Neural crest cell (in vitro differentiated cells): ENCODE data around the gene OGDH. TPM values are rescaled to one million over a fixed set of nuclear protein-coding genes. Genes with fewer than 3 reads are reported as not detected.
A peak's percentile ranks its signal among the peaks of the same experiment; 100 is the strongest.

Experiments used
- DNase-seq: peaks from one replicate; pipeline ENCODE4 v3.0.0; 2021; ENCODE audit warnings: low read depth, mixed read lengths, low spot score
- H3K27ac Mint-ChIP-seq: one replicate; pipeline ENCODE4 v1.8.0; 2021; ENCODE audit warnings: mild to moderate bottlenecking, mixed read lengths; ENCODE audit not compliant: unreplicated experiment
- H3K27me3 Mint-ChIP-seq: 2 replicates; pipeline ENCODE4 v1.8.0; 2021; ENCODE audit warnings: low read depth, mild to moderate bottlenecking, mixed read lengths
- H3K36me3 Mint-ChIP-seq: 2 replicates; pipeline ENCODE4 v1.8.0; 2021; ENCODE audit warnings: low read depth, mild to moderate bottlenecking, mixed read lengths
- H3K4me1 Mint-ChIP-seq: 2 replicates; pipeline ENCODE4 v1.8.0; 2021; ENCODE audit warnings: mixed read lengths
- H3K4me3 Mint-ChIP-seq: one replicate; pipeline ENCODE4 v1.8.0; 2021; ENCODE audit warnings: mild to moderate bottlenecking, mixed read lengths
- H3K9me3 Mint-ChIP-seq: 2 replicates; pipeline ENCODE4 v1.8.0; 2021; ENCODE audit warnings: mixed read lengths
- CTCF ChIP-seq: fragments of 200-600 bp; sonication (generic); conservative IDR thresholded peaks from 2 replicates; pipeline ENCODE4 v1.5.0; 2021; ENCODE audit warnings: antibody characterized with exemption, mild to moderate bottlenecking
- total RNA-seq: library from RNA; stranded (reverse); gene quantifications from 2 replicates; pipeline ENCODE4 v1.2.1, GENCODE V29; 2021

OGDH gene
- total RNA-seq, 1 donor from 2014 or later, result 116 TPM

GRCh38 chr7:44608916-44609648 is 2.7 kb downstream of the OGDH start:
- H3K27ac Mint-ChIP-seq, result no peak overlapping the region
- DNase-seq, result no peak
- peaks cover 28% of the 10 kb centered on the region for H3K4me1 Mint-ChIP-seq
- H3K36me3 Mint-ChIP-seq, result peaks cover 3% of the 10 kb centered on the region
- peaks cover 2% of the 10 kb centered on the region for H3K9me3 Mint-ChIP-seq
- H3K4me3 Mint-ChIP-seq, result peak overlapping the region; percentile 81
- TF ChIP-seq CTCF, result no peak
- peaks cover 7% of the 10 kb centered on the region for H3K27me3 Mint-ChIP-seq

DNA sequence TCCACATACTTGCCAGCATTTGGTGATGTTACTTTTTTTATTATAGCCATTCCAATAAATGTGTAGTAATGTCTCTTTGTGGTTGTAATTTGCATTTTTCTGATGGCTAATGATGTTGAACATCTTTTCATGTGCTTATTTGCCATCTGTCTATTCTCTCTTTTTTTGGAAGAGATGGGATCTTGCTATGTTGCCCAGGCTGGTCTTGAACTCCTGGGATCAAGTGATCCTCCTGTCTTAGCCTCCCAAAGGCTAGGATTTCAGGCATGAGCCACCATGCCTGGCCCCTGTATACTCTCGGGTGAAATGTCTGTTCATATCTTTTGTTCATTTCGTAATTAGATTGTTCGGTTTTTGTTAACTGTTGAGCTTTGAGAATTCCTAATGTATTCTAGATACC is 3.4 kb downstream of the OGDH start:
- peaks cover 33% of the 10 kb centered on the region for H3K4me1 Mint-ChIP-seq
- TF ChIP-seq CTCF, result no peak
- peaks cover 5% of the 10 kb centered on the region for H3K27me3 Mint-ChIP-seq
- no peak for DNase-seq
- H3K4me3 Mint-ChIP-seq, result peak overlapping the region; percentile 55
- H3K9me3 Mint-ChIP-seq, result peaks cover 2% of the 10 kb centered on the region
- no peak overlapping the region for H3K27ac Mint-ChIP-seq
- peaks cover 3% of the 10 kb centered on the region for H3K36me3 Mint-ChIP-seq

DNA sequence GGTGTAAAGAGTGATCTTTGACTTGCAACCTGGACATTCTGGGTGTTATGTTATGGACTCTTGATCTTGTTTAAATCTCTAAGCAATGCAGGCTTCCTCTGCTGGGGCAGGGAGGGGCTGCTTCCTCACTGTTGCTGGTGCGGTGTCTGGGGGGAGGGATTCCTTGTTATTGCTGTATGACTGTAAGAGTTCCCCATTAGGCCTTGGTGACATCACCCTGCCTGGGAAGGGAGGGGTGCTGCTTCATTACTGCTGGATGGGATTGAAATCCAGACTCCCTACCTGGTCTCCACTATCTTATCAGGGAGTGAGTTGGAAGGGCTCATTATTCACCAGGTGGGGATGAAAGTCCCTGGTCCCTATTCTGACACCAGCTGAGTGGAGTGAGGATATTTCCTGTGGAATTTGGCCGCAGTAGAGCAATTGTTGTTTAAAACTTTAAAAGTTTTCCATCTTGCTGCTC is 8.8 kb downstream of the OGDH start:
- H3K9me3 Mint-ChIP-seq, result no peaks in the 10 kb centered on the region
- peaks cover 2% of the 10 kb centered on the region for H3K36me3 Mint-ChIP-seq
- no peak for TF ChIP-seq CTCF

DNA sequence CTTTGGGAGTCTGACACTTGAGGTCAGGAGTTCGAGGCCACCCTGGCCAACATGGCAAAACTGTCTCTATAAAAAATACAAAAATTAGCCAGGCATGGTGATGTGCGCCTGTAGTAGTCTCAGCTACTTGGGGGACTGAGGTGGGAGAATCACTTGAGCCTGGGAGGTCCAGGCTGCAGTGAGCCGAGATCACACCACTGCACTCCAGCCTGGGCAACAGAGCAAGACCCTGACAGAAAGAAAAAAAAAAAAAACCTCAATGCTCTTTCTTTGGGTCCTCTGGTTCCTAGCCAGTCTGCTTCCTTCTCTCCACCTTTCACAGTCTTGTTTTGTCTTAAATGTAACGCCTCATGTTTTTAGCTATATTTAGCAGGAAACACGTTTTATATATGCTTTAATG is 9.4 kb downstream of the OGDH start:
- Mint-ChIP-seq H3K4me1 (peaks cover 19% of the 10 kb centered on the region), H3K27me3 (no peaks in the 10 kb centered on the region), H3K9me3 (no peaks in the 10 kb centered on the region), H3K27ac (no peak overlapping the region), H3K4me3 (no peak overlapping the region), H3K36me3 (peaks cover 2% of the 10 kb centered on the region)
- TF ChIP-seq CTCF, result no peak
- no peak for DNase-seq

More for the DNA sequence above, 8.8 kb downstream of the OGDH start:
- H3K27me3 Mint-ChIP-seq, result no peaks in the 10 kb centered on the region
- no peak overlapping the region for H3K27ac Mint-ChIP-seq
- peaks cover 19% of the 10 kb centered on the region for H3K4me1 Mint-ChIP-seq
- H3K4me3 Mint-ChIP-seq, result no peak overlapping the region
- no peak for DNase-seq

DNA sequence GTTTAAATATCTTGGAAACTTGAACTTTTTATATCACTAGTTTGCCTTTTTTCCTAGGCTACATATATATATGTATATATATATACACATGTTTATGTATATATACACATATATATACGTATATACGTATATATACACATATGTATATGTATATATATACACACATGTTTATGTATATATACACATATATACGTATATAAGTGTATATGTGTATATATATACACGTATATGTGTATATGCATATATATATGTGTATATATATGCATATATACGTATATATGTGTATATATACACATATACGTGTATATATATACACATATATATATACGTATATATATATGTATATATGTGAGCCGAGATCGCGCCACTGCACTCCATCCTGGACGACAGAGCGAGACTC is 10.1 kb downstream of the OGDH start:
- no peak for TF ChIP-seq CTCF
- no peak overlapping the region for H3K4me3 Mint-ChIP-seq
- no peak overlapping the region for H3K27ac Mint-ChIP-seq
- no peaks in the 10 kb centered on the region for H3K9me3 Mint-ChIP-seq
- no peaks in the 10 kb centered on the region for H3K27me3 Mint-ChIP-seq
- H3K36me3 Mint-ChIP-seq, result peaks cover 2% of the 10 kb centered on the region
- H3K4me1 Mint-ChIP-seq, result peaks cover 23% of the 10 kb centered on the region
- DNase-seq, result no peak
